VCaP (cell line): Measurements from ENCODE around the gene FALEC.

Source experiments
- H3K27ac ChIP-seq: fragments of 450-650 bp; 2 replicates; pipeline ENCODE4 v1.5.1; 2017
- CTCF ChIP-seq: fragments of 450-650 bp; conservative IDR thresholded peaks from 2 replicates; pipeline ENCODE4 v1.5.1; 2017; ENCODE audit warnings: mild to moderate bottlenecking, moderate library complexity

FALEC gene

DNA sequence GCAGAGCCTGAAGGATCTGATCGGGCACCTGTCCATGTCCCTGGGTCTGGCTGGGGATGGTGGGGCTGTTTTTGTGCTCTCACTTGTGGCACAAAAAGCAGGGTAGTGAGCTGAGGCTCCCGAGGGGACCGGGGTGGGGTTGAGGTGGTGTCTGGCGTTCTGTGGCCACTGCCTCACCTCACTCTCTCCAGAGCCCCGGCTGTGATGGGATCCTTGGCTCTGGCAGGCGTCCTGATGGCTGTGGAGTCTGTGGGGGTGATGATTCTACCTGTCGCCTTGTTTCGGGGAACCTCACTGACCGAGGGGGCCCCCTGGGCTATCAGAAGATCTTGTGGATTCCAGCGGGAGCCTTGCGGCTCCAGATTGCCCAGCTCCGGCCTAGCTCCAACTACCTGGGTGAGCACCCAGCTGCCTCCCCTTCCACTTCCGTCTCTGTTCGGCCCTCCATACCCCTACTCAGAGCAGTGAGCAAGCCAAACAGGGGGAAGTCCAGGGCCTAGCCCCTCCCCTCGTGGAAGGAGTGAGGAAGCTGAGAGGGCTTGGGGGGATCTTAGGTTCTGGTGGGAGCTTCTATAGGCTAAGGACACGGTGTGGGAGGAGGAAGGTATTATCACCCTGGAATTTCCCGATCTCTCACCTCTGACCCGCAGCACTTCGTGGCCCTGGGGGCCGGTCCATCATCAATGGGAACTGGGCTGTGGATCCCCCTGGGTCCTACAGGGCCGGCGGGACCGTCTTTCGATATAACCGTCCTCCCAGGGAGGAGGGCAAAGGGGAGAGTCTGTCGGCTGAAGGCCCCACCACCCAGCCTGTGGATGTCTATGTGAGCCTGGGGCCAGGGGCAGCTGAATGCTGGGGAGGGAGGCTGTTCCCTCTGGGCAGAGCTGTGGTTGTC, 40.7 kb downstream of the FALEC start:
- H3K27ac ChIP-seq: no peak overlapping the region
- no peak for TF ChIP-seq CTCF

GRCh38 chr1:150557065-150557600, 41.6 kb downstream of the FALEC start:
- no peak for TF ChIP-seq CTCF
- no peak overlapping the region for H3K27ac ChIP-seq

DNA sequence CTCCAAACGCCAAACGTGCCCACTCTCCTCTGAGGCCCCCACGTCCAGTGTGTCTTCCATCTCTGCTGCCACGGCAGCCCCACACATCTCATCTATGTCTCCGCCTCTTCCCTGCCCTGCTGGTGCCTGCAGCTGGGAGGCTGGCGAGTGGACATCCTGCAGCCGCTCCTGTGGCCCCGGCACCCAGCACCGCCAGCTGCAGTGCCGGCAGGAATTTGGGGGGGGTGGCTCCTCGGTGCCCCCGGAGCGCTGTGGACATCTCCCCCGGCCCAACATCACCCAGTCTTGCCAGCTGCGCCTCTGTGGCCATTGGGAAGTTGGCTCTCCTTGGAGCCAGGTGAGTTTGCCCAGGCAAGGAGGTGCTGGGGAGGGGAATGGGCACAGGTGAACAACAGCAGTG, 42.3 kb downstream of the FALEC start:
- TF ChIP-seq CTCF: no peak
- H3K27ac ChIP-seq: no peak overlapping the region

GRCh38 chr1:150558303-150558704, 42.8 kb downstream of the FALEC start:
- no peak overlapping the region for H3K27ac ChIP-seq

GRCh38 chr1:150558761-150559655, 43.5 kb downstream of the FALEC start:
- TF ChIP-seq CTCF: no peak
- no peak overlapping the region; the same call in 1 of the 2 replicates for H3K27ac ChIP-seq

More at GRCh38 chr1:150558303-150558704, 42.8 kb downstream of the FALEC start:
- no peak for TF ChIP-seq CTCF

- H3K27ac ChIP-seq: peak overlapping the region; percentile 100; the same call in 1 of the 2 replicates
- TF ChIP-seq CTCF: no peak
These were observed 44.1 kb downstream of the FALEC start for GRCh38 chr1:150559656-150560010.

- peak overlapping the region; percentile 100 for H3K27ac ChIP-seq
- TF ChIP-seq CTCF: peak; percentile 91
These were observed 44.5 kb downstream of the FALEC start for GRCh38 chr1:150560011-150560438.
